Fibroblast of pulmonary artery (primary cell): ENCODE measurements around the gene IFTAP.

ENCODE experiments used
- DNase-seq: peaks from one replicate; pipeline ENCODE4 v3.0.0-alpha.2; 2010; ENCODE audit warnings: low read depth
- H3K4me3 ChIP-seq: replicated peaks from 2 replicates; pipeline ENCODE4 v1.5.1; 2011; ENCODE audit warnings: low read depth, mild to moderate bottlenecking, control low read depth, low read length, moderate library complexity
- TF ChIP-seq, protein P1 (sequence below): IDR thresholded peaks from 2 replicates; pipeline ENCODE4 v1.5.1; 2011; ENCODE audit warnings: mild to moderate bottlenecking, control low read depth, low read length, inconsistent platforms; ENCODE audit errors: missing control alignments

Gene IFTAP

DNA sequence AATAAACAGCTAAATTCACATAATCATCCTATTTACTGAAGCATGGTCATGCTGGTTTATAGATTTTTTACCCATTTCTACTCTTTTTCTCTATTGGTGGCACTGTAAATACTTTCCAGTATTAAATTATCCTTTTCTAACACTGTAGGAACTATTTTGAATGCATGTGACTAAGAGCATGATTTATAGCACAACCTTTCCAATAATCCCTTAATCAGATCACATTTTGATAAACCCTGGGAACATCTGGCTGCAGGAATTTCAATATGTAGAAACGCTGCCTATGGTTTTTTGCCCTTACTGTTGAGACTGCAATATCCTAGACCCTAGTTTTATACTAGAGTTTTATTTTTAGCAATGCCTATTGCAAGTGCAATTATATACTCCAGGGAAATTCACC, 15.8 kb upstream of the IFTAP start:
- DNase-seq, result no peak
- H3K4me3 ChIP-seq, result no peak overlapping the region
- TF ChIP-seq, protein P1, sequence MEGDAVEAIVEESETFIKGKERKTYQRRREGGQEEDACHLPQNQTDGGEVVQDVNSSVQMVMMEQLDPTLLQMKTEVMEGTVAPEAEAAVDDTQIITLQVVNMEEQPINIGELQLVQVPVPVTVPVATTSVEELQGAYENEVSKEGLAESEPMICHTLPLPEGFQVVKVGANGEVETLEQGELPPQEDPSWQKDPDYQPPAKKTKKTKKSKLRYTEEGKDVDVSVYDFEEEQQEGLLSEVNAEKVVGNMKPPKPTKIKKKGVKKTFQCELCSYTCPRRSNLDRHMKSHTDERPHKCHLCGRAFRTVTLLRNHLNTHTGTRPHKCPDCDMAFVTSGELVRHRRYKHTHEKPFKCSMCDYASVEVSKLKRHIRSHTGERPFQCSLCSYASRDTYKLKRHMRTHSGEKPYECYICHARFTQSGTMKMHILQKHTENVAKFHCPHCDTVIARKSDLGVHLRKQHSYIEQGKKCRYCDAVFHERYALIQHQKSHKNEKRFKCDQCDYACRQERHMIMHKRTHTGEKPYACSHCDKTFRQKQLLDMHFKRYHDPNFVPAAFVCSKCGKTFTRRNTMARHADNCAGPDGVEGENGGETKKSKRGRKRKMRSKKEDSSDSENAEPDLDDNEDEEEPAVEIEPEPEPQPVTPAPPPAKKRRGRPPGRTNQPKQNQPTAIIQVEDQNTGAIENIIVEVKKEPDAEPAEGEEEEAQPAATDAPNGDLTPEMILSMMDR, result no peak

- TF ChIP-seq, protein P1, result no peak
- no peak for DNase-seq
- H3K4me3 ChIP-seq, result no peak overlapping the region
Observed at GRCh38 chr11:36581536-36581935, 12.8 kb upstream of the IFTAP start.

GRCh38 chr11:36583667-36584066, 10.6 kb upstream of the IFTAP start:
- DNase-seq, result no peak
- H3K4me3 ChIP-seq, result no peak overlapping the region
- TF ChIP-seq, protein P1, result no peak

DNA sequence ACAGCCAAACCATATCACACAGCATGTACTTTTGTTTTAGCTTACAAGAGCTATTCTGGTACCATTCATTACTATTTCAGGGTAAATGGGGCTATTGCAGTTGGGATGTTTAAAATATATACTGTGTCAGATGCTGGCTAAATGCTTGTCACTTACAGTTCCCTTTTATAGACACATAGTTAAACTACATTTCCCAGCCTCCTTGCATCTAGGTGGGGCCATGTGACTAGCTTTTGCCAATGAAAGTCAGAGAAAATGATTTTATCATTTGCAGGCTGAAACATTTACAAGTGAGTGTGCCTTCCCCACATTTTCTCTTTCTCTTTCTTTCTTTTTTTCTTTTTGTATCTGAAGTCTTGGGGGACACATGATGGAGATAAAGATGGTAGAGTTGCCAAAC, 7.8 kb upstream of the IFTAP start:
- no peak for DNase-seq
- TF ChIP-seq, protein P1, result no peak
- H3K4me3 ChIP-seq, result no peak overlapping the region

DNA sequence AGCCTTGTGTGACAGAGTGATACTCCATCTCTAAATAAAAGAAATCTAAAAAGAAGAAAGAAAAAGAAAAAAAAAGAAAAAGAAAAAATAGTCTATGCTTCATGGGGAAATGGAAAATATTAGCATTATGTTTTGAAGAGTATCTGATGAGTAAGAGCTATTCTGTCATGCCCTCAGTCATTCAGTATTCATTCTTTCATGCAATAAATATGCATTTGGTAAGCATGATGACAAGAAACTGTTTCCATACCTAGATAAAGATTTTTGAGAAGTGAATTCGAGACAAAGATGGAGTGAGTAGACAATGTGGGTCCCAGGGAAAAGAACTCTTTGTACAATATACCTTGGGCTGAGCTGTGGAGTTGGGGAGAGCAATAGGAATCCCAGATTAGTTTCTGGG, 6.2 kb upstream of the IFTAP start:
- no peak for DNase-seq
- TF ChIP-seq, protein P1, result no peak
- no peak overlapping the region for H3K4me3 ChIP-seq

DNA sequence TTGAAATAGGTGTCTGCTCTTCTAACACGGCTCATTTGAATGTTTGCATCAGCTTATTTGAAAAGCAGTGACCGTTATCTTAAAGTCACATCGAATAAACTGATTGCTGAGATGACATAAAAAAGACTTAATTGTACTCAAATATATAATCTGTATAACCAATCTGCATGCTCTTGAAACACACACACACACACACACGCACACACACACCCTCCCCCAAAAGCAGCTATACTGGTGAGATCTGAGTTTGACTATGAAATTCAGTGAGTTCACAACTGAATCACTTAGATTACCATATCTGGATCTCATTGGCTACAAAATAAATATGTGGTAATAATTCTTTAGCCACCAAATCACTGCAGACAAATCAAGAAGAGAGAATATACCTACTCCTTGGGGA, 3.8 kb upstream of the IFTAP start:
- no peak overlapping the region for H3K4me3 ChIP-seq
- no peak for DNase-seq
- TF ChIP-seq, protein P1, result no peak

DNA sequence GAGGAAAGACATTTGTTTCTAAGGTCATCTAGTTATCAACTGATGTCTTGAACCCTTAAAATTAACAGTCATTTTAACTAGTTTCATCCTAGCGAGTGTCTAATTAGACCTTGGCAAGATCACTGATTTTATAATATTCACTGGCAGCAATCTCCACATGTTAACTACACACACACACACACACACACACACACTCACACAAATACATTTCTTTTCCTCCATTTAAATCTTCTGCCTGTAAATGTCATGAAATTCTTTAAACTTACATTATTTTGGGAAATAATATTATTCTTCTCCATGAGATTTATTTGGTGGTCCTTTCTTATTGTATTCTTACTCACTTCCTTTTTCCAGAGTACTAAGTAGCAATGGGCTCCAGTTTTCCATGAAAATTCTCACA, 2.9 kb upstream of the IFTAP start:
- no peak for DNase-seq
- TF ChIP-seq, protein P1, result no peak
- no peak overlapping the region for H3K4me3 ChIP-seq
